Activated gamma-delta T cell treated with anti-CD3 and anti-CD28 coated beads, Interleukin-2, amount 50 U/mL, for 16 hours (primary cell): Measurements from ENCODE around the gene POLR3G.

ENCODE experiments used
- DNase-seq: peaks from one replicate; pipeline ENCODE4 v3.0.0-alpha.2; 2020; ENCODE audit warnings: low read depth

The POLR3G gene

DNA sequence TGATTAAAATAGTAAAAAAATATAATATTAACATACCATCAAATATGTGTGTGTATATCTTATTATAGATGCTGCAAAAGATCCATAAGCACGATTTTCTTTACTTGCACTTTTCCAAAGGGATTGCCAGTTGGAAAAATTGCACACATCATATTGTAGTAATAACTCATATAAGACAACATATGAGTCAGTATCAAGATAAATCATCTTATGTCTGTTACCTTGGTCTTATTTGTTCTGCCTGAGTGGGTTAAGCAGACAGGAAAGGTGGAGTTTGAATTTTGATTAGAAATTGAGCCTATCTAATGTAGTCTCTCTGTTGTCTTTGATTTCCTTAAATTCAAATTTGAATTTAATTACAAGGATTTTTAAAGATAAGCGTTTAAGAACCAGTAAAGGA, 30.1 kb downstream of the POLR3G start:
- DNase-seq, result no peak

DNA sequence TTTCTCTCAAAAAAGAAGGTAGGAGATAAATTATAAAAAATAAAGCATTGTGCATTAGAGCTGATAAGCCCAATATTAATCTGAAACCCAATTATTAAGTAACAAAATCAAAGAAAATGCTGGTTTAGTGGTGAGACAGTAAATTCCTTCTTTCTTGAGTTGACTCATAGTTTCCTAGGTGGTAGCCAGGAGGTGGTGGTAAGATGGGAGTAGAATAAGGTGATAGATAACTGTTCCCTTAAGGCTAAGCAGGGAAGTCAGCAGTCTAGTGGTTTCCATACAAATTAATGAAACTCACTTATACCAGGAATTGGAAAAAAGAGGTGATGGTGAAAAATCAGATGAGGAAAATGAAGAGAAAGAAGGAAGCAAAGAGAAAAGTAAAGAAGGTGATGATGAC, 31.6 kb downstream of the POLR3G start:
- no peak for DNase-seq

DNA sequence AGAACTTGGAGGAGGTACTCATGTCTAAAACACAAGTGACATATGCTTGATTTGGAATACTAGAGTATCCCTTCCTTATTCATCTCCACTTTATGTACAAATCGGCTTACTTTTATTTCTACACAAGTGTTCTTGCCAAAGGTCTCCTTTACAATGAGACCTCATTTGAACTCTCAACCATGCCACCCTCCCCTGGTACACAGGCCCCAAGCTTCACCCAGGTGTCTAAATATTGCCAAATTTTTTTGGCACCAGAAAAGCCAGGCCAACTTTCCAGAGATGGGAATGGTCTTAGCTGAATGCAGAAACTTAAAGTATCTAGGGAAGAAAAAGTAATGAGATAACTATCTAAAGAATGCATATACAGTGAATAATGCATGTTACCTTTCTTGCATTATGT, 35.8 kb downstream of the POLR3G start:
- no peak for DNase-seq

DNA sequence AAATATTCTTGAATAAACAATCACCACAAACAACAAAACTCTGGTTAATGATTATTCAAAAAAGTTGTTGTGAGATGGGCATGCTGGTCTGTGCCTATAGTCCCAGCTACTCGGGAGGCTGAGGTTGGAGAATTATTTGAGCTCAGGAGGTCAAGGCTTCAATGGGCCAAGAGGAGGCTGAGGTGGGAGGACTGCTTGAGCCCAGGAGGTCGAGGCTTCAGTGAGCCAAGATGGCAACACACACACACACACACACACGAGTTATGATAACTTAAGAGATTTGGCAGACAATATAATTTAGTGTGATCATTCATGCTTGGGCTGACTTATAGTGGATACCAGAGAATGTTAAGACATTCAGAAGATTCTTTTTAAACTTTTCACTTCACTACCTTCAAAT, 39.9 kb downstream of the POLR3G start:
- DNase-seq, result no peak

DNA sequence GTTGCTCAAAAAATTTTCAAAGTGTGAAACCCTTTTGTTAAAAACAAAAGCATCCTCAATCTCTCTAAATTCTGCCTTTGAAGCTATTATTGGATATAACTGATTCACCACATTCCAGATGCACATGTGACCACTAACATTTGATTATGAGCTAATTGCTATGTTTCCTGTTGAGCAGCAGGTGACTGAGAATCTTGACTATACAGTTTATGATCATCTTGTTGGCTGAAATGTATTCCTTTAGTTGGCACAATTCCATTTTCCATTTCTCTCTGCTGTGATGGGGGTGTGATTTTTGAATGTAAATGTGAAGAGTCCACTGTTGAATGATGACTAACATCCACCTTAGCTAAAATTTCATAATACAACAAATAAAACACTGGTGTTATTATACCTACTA, 44.0 kb downstream of the POLR3G start:
- DNase-seq, result no peak

DNA sequence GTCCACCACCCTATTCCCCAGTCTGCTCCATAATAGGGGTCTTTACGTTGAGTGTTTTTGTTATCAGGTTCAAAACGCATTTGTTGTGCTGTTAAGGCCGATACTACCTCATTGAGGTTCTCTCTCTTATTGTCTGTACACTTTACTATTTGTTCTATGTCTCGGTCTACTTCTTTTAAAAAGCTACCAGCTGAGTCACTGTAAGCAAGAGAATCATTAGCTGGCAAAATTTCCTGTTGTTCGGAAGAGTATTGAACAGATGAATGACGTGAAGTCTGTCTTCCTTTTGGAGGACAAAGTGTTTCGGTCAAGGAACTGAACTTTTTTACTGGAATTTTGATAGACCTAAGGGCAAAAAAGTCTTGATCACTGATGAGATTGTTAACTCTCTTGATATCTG, 44.4 kb downstream of the POLR3G start:
- DNase-seq, result no peak

DNA sequence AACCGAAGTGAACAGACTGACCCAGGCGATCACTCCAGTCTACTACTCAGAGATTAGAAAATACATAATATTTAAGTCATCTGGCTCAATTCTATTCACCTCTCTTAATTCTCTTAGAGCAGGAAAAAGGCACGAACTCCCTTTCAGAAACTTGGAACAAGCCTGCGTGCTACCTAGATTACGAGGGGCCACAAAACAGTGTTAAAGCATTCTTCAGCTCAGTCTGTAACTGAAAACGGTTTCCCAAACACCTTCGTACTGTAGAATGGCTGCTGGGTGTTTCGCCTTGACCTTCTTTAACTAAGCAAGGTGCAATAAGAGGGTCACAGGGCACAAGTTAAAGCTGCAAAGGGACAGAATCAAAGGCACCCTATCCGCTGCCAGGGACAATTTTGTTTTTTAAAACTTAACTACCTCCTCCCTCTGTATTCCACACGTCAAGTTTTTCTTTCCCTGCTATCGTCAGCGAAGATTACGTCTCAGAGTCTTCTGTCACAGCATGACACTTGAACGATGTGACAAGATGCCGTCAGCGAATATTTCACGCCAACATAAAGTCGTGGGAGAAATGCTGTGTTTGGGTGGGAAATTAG, 54.0 kb downstream of the POLR3G start:
- peak; percentile 0 for DNase-seq

DNA sequence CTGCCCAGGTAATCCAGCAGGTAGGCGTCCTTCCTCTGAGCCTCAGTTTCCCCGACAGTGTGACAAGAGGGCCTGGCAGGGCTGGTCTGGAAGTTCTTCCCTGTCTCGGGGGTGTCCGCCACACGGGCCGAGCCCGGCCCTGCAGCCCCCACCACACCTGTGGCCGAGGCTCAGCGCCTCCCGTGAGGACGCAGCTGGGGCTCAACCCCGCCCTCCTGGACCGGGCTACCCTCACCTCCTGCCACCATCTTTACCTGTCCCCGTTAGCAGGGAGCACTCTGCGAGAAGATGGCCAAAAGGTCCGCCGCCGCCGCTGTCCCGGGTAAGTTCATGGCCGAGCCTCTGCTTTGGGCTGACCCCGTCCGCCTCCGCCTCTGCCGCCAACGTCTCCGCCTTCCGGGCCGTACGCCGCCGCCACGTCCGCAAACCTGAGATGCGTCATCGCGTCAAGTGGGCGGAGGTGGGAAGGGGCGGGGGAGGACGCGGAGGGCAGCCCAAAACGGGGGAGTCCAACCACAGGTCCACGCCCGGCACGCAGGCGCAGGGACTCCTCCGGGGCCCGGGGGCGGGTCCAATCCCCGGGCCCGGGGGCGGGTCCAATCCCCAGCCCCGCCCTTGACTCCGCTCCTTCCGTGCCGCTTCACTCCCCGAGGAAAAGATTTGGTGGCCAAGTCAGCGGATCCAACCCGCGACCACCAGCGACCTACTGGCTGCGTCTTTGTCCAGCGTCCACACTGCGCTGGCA, 54.7 kb downstream of the POLR3G start, which contains the start of gene LYSMD3:
LYSMD3 (minus strand) TSS at position 391 of the 745 bp plus-strand sequence. CDS start 4,295 bp downstream, outside the sequence.
- DNase-seq, result peak; percentile 93

DNA sequence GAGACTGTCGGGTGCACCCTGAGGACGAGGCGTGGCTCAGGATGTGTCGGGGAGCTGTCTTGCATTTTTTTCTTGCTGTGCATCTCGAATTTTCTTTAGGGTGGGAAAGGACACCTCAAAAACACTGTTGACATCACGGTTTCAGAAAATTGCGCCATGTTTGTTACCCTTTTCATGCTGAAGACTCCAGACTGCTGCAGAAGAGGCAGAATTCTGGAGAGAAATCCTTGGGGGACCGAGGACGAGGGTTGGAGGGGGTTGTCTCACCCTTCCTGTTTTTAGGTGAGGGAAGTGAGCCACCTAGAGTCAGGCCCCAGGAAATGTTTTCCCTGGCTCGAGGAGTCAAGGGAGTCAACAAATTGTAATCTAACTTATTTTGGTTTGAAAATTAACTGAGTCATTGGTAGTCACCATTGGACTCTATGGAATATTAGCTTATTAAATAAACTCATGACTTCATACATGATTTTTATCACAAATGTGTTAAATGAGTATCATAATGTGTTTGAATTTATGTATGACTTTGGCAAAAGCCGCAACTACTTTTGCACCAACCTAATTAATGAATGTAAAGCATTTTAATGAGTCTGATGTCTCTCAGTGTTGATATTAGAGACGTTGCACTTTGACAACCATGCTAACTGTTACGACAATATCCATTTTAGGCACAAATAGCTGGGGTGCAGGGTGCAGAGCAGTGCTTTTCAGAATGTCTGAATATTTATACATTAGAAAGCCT, 55.4 kb downstream of the POLR3G start:
- DNase-seq, result no peak

DNA sequence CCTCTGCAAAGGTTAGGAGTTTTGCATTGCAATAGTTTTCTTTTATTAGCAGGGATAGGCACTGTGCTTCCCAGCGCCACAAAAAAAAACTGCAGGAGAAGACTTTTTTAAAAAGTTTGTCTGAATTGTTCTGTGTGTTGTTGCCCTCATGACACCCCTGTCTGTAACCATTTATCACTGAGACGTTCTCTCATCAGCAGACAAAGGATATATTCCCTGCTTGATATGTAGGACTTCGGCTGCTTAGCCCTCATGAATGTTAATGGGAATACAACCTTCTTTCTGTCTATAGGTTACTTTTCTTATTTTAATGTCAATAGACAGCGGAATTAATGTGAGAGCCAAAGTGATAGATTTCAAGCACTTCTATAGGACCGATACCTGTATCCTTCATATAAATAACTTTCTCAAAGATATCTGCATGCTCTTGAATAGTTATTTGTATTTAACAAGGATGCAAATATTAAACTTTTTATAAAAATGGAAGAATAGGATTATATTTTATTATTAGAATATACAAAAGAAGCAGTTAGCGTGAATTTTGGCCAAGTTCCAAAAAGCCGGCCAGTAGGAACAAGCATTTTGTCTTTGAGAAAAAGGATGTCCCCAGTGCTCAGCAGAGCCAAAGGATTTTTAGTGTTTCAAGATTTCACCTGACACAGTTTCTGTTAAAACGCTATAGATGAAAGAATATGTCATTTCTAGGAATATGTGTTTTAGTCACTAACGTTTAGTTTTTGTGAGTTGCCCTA, 56.2 kb downstream of the POLR3G start:
- DNase-seq, result no peak

DNA sequence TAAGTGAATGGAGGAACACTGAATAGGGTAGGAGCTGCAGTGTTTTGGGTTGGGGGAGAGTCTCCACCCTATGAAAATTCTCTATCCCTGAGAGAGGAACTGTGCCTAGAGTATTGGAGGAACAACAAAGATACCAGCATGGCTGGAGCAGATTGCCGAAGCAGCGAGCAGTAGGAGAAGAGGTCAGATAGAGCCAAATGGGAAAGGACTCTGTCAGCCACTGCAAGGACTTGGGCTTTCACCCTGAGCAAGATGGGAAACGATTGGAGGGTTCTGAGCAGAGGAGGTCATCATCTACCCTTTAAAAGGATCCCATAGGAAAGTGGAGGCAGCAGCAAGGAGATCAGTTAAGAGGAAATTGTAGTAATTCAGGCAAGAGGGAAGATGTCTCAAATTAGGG, 59.1 kb downstream of the POLR3G start:
- DNase-seq, result no peak

DNA sequence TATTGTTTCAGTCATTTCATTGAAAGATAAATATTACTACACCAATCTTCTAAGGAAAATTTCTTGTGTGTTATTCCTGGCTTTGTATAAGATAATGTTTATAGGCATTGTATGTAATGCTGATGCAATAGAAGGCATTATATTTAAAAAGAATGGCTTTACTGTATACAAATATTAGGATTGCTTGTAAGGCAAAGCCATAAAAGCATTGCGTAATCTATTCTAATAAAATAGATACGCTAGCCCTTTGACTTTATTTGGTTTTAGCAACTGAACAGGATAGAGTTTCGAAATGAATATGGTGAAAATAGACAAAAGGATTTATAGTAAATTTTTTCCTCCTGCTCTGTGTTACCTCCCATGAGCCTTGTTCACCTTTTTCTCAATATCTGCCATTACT, 60.3 kb downstream of the POLR3G start:
- DNase-seq, result no peak

DNA sequence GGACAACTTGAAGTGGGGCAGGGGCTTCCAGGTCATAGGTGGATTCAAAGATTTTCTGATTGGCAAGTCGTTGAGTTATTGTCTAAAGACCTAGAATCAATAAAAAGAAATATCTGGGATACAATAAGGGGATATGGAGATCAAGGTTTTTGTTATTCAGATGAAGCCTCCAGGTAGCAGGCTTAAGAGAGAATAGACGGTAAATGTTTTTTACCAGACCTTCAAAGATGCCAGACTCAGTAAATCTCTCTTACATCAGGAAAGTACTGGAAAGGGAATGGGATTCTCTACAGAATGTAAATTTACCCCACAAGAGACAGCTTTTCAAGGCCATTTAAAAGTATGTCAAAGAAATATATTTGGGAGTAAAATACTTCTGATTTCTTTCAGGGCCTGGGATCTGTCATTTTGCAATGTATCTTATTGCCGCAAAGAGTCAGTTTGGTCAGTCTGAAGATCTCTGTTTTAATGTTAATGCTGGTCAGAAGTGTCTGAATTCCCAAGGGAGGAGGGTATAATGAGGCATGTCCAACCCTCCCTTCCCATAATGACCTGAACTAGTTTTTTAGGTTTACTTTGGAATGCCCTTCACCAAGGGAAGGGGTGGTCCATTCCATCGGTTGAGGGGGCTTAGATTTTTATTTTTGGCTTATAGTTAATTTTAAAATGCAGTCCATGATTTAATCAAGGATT, 68.3 kb downstream of the POLR3G start:
- no peak for DNase-seq

DNA sequence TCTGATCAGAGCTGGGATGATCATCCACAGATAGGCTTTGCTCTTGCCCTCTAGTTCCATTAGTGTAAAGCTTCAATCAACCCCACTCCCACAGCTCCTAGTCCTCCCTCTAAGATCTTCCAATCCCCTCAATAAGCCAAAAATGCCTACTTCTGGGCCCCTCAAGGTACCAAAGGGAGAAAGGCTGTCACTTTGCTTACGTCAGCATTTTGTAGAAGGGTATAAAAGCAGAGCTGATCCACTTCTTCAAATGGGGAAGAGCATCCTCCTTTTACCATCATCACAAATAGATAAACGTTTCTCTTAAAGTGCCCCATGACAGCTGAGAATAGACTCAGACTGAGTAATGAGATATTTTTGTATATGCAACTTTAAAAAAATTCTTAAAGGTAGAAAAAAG, 70.8 kb downstream of the POLR3G start:
- DNase-seq, result no peak

DNA sequence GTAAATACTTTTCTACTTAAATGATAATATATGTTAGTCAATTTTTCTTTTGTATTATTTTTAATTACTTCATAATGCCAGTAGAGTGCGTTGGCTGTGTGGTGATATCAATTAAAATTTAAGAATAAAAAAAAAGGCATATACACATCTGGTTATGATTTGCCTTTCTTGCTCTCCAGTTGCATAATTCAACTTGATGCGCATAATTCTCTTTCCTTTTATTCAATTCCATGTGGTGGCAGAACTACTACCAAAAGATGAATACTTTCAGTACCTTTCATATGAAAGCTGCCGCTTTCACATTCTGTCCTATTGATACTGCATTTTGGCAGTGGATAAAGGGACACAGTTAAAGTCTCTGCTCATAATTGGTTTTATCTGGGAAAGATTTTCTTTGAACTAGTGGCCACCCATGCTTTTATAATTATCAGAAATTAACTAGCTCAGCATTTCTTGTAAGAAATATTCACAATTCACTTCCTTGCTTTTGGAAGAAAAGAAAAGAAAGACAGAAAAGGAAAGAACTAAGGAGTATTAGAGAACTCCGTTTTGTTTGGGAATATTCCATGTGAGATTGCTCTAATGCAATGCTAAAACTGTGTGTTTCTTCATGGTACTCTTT, 71.7 kb downstream of the POLR3G start:
- DNase-seq, result no peak

DNA sequence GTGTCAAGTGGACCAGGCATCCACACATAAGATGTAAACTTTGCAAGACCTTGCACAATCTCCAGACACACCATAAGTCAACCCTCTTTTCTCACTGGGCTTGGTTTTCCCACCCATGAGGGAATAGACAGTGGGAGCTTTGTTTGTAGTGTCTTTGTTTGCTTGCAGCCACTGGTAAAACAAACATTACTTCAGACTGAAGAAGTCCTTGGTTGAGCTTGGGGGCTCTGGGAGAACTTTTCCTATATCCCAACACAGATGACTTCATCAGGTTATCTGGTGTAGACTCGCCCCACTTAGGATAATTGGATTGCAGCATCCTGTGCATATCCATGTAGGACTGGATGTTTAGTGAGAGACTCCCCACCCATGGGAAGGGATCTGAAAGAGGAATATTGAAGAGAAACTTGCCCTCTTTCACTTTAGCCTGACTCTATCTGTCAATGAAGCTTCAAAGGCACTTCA, 72.4 kb downstream of the POLR3G start:
- DNase-seq, result no peak

DNA sequence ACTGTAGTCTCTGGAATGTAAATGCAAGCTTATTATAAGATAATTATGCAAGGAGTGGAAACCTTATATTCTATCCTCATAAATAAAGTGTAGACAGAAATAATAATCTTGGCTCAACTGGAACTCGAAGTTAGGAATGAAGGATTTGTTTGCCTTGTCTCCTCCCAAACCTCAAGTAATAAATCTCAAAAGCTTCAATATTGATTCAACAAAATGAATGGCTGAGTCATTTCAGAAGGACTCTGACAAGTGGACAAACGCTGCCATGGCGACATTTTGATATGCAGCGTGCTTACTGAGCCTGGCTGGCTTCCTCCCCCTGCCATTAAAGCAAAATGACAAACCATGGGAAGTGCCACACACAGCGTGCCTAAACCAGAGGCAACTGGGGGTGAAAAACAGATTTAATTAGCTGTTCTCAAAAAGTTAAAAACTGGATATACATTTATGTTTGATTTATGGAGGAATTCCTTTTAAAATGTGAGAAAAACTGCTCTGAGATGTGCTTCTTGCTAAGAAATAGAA, 73.5 kb downstream of the POLR3G start:
- DNase-seq, result no peak

DNA sequence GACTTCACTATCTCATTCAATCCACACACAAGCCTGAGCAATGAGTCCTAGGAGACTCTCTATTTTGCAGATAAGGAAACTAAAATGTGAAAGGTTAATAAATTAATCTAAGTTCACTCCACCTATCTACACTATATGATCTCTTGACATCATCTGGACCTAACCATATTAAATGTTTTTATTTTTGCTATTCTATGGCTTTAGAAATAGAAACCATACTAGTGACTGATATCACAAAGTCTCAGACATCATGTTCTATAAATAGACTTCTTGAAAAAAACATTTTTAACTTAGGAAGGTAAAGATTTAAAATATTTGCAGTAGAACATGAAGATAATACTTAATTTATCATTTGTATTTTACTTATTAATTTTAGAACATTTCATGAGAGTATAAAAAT, 74.6 kb downstream of the POLR3G start:
- no peak for DNase-seq

DNA sequence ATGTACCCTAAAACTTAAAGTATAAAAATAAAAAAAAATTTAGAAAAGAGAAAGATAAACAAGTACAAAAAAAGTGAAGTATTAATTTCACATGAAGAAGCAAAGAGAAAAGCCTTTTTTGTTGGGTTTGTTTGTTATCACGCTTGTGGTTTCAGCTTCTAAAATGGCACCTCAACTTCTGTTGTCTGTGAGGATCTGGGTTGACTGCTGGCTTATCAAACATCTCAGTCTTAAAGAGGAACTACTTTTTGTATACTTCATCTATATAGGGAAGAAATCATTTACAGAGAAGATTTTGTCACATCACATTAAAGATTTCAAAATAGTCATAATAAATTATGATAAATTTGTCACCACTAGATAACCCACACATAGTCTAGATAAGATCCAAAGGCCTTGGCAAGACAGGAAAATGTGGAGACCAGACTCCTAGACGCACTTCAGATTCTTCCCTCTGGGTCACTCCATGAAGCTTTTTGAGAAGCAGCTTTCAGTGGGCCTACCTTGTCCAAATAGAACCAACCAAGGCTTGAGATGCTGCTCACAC, 75.1 kb downstream of the POLR3G start:
- DNase-seq, result no peak

DNA sequence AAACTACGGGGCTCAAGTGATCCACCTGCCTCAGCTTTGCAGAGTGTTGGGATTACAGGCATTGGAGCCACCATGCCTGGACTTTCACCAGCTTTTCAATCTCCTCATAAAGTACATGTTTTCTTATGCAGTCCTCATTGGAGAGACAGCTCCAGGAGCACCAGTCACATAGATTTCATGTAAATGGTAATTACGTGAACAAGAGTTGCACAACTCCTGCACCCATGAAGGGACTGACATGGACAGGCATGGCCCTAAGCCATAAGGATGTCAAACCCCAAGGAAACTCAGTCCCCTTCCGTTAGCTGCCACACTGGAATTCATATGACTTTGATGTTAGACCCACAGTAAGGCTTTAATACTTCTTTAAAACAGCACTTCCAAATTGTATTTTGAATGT, 76.3 kb downstream of the POLR3G start:
- no peak for DNase-seq

DNA sequence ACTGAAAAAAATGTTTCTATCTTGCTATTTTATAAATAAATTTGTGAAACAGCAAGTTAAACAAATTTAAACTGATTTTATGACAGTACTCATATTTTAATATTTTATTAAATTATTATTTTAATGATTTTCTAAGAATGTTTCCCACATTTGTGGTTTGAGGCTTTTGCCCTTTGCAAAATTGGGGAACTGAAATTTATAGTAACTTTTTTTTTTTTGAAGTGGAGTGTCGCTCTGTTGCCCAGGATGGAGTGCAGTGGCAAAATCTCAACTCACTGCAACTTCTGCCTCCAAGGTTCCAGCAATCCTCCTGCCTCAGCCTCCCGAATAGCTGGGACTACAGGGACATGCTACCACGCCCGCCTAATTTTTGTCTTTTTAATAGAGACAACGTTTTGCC, 76.7 kb downstream of the POLR3G start:
- DNase-seq, result no peak
